Measurements from ENCODE around the gene MLST8. TPM values are rescaled to one million over a fixed set of nuclear protein-coding genes. Genes with fewer than 3 reads are reported as not detected.

MLST8 gene
- total and polyA plus RNA-seq, 9 donors: 7.4 to 56.2 (median 28.4) TPM

GRCh38 chr16:2233872-2234812, 28.9 kb downstream of the MLST8 start:
- intact Hi-C loops (cut with DNase I): no loop called here
- TF ChIP-seq POLR2A (IDR thresholded peaks at IDR 0.05) (no peak), EP300 (IDR thresholded peaks at IDR 0.05) (no peak)
- Histone ChIP-seq H3K27me3 (no peaks in the 10 kb centered on the region), H3K27ac (no peak overlapping the region), H3K4me3 (no peak overlapping the region), H3K4me1 (ENCODE audit: insufficient read depth) (peaks cover 7% of the 10 kb centered on the region), H3K36me3 (no peaks in the 10 kb centered on the region), H3K9me3 (peaks cover 0 to 3% of the 10 kb centered on the region in 2 donors)
- no peak for DNase-seq
- 91 to 96% (median 93%) methylated on average over 48 to 51 of the region's 51 CpGs for WGBS, 3 donors

- Histone ChIP-seq H3K4me1 (ENCODE audit: insufficient read depth) (peaks cover 7% of the 10 kb centered on the region), H3K36me3 (no peaks in the 10 kb centered on the region), H3K27ac (no peak overlapping the region), H3K4me3 (no peak overlapping the region), H3K27me3 (no peaks in the 10 kb centered on the region), H3K9me3 (peaks cover 0 to 3% of the 10 kb centered on the region in 2 donors)
- WGBS, 3 donors: 87 to 89% (median 88%) methylated on average over 10 to 18 of the region's 18 CpGs
- TF ChIP-seq CTCF (IDR thresholded peaks at IDR 0.05): no peak
- no peak for TF ChIP-seq EP300 (IDR thresholded peaks at IDR 0.05)
- no peak for TF ChIP-seq POLR2A (IDR thresholded peaks at IDR 0.05)
- DNase-seq: no peak
- intact Hi-C loops (cut with DNase I): no loop called here
Observed at GRCh38 chr16:2234813-2235170, 29.5 kb downstream of the MLST8 start.

- H3K9me3 ChIP-seq: peaks cover 0 to 3% of the 10 kb centered on the region in 2 donors
- no peaks in the 10 kb centered on the region for H3K27me3 ChIP-seq
- H3K27ac ChIP-seq: no peak overlapping the region
- H3K36me3 ChIP-seq: no peaks in the 10 kb centered on the region
- H3K4me1 ChIP-seq (ENCODE audit: insufficient read depth): peaks cover 7% of the 10 kb centered on the region
- TF ChIP-seq EP300 (IDR thresholded peaks at IDR 0.05) (no peak), CTCF (IDR thresholded peaks at IDR 0.05) (no peak), POLR2A (IDR thresholded peaks at IDR 0.05) (no peak)
- H3K4me3 ChIP-seq: no peak overlapping the region
- WGBS, 3 donors: 91 to 94% (median 92%) methylated on average over 25 to 28 of the region's 28 CpGs
- DNase-seq: no peak
- intact Hi-C loops (cut with DNase I): no loop called here
Observed at GRCh38 chr16:2235234-2235651, 30.0 kb downstream of the MLST8 start.

GRCh38 chr16:2235695-2236336, 30.6 kb downstream of the MLST8 start:
- Histone ChIP-seq H3K36me3 (no peaks in the 10 kb centered on the region), H3K4me1 (ENCODE audit: insufficient read depth) (peaks cover 7% of the 10 kb centered on the region), H3K27ac (no peak overlapping the region), H3K4me3 (no peak overlapping the region), H3K27me3 (no peaks in the 10 kb centered on the region), H3K9me3 (peaks cover 0 to 3% of the 10 kb centered on the region in 2 donors)
- TF ChIP-seq EP300 (IDR thresholded peaks at IDR 0.05) (no peak), CTCF (IDR thresholded peaks at IDR 0.05) (no peak), POLR2A (IDR thresholded peaks at IDR 0.05) (no peak)
- 71 to 76% (median 75%) methylated on average over 17 to 19 of the region's 19 CpGs for WGBS, 3 donors
- no peak for DNase-seq
- intact Hi-C loops (cut with DNase I): no loop called here

Measured in ovary (tissue), 9 donors.